Measurements from ENCODE around the gene AMD1.

DNA sequence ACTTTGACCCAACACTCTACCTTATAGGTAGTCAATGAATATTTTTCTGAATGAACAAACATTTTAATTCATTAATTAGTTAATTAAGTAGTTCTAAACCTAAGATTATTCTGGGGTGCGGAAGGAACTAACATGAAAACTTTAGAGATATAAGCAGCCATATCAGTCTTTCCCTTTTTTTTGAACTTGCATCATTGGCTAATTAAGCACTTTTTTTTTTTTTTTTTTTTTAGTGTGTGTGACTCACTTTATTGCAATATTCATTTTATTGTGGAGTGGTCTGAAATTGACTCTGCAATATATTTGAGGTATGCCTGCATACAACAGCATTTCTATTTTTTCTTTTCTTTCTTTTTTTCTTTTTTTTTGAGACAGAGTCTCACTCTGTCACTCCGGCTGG, 21.8 kb upstream of the AMD1 start:
- TF ChIP-seq CTCF (IDR thresholded peaks at IDR 0.05): no peak
- TF ChIP-seq POLR2A (IDR thresholded peaks at IDR 0.05): no peak

Measured in uterus (tissue), 2 donors.